Globus pallidus (tissue), 1 donor: ENCODE results near the gene NTM.
"Not testable (repeated sequence)": the region's sequence is repeated elsewhere in the genome, so short reads cannot be mapped to it uniquely, and the experiment has no call there.

ENCODE experiments used
- DNase-seq: peaks from one replicate; pipeline ENCODE4 v3.0.0-alpha.2; 2015; ENCODE audit warnings: low spot score

The NTM gene

DNA sequence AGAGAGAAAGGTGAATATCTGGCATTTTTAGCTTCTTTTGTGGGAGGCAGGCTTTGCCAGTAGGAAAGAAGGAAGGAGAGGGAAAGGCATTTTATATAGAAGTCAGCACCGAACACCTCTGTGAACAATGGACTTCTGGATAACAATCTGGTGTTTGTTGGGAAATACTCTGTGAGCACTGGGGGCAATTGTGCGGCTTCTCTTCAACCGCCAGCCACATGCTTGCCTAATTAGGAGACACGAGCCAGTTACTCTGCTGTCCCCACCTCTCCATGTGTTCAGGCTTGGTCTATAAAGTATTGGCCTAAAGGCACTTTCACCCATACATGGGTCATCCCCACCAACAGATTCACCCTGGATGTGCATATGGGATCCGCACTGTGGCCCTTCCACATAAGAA lies 523.6 kb downstream of the NTM start:
- no peak for DNase-seq

DNA sequence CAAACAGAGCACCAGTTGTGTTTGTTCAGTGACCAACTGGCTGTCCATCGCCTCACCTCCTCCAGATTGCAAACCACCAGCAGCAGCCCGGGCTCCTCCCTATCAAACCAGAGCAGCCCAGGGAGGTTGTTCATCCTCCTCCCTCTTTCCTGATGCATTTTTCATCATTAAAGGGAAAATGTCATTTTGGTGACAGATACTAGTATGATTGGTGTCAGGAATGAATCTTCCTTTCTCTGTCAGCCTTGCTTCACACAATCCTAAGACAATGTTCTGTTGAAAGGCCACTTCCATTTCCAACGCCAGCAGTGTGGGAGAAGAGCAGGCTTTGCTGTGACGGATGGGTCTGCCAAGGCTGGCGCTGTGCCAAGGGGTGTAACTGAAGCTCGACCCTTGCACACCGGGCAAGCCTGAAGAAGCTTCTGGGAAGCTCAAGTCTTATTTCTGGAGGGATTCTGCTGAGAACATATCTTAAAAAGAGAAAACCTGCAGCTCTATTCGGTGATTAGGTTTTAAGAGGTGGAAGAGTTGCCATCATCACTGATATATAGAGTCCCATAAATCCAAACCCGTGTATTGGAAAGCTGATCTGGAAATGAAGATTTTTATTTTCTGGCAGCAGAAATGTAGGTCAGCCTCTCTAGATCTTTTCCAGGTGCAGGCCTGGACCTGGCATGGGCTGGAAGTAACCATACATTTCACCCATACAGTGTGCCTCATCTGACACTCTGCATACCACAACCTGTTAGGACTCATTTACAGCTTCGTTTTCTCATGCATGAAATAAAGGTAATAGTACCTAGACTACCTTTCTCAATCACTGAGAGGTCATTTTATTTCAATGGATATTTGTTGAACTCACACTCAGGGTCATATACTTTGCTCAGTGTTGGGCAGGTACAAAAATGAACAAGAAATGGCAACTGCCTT lies 524.5 kb downstream of the NTM start:
- no peak for DNase-seq

DNA sequence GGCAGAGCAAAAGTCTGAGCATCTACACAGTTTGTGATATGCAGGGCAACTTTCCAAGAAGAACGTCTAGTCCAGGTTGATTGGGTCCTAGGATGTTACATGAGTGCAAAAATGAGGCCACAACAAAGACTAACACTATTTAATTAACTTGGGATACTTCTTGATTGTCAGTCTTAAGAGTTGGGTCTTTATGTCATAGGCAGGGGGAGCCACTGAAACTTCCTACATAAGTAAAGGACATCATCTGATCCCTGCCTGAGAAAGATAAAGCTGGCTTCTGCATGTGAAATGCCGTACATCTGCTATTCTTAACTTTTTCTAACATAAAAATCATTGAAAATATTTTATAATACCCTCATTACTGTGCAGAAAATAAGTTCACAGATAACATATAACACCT lies 525.5 kb downstream of the NTM start:
- no peak for DNase-seq

DNA sequence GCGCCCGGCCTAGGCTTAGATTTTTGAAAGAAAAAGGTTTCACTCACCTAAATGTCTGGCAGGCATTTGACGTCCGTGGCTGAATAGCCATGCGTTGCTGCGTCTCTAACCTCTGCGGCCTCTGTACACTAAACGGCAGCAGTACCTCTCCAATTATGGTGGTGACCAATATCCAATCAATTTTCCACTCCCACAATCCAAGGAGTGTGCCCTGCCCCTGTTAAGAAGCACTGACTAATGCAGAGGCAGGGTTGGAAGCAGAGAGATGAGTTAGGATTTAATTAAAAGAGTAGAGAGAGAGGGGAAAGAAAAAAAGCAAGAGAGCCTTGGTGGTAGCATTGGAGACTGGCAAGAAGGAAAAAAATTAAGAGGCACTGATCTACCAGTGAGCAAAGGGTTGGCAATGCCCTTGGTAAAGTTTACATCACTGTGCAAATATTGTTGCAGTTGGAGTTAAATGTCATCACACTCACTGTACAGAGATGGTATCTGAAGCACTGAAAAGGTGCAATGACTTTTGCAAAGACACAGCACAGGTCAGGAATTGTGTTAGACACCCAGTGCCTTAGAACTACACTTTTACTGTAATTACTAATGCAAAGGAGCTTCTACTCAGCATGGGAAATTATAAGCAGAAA lies 526.7 kb downstream of the NTM start:
- no peak for DNase-seq

DNA sequence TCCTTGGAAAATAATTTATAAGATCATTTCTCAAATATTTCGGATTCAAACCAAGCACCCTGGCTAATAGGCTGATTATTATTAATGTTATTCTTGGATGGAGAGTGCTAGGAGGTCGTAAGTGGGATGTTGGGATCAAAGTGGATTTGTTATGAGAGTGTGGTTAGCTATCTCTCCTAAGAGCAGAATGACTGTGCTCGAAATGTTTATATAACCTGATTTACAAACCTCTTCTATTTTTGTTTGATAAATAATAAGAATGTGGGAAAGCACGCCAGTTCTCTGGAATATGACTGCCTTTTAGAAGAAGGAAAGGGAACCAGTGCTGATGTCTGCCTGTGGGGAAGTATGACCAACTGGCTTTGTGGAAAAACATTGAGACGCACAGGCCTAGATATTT lies 527.5 kb downstream of the NTM start:
- DNase-seq = no peak

DNA sequence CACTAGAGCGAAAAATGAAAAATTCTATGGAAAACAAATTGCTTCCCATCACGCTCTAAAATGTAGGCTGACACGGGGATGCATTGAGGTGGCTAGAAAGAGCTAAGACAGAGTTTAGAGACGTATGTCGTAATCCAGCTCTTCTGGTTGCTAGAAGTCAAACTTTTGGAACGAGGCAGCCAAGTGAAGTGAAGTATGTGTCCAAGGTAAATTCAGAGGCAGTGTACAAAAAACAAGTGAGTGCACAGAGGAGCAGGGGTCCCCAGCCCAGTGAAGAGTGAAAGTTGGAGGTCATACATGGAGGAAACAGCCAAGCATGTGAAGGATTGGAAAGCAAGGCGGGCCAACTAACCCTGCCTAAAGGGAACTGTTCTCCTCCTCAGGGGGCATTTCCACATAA lies 528.5 kb downstream of the NTM start:
- DNase-seq = no peak

DNA sequence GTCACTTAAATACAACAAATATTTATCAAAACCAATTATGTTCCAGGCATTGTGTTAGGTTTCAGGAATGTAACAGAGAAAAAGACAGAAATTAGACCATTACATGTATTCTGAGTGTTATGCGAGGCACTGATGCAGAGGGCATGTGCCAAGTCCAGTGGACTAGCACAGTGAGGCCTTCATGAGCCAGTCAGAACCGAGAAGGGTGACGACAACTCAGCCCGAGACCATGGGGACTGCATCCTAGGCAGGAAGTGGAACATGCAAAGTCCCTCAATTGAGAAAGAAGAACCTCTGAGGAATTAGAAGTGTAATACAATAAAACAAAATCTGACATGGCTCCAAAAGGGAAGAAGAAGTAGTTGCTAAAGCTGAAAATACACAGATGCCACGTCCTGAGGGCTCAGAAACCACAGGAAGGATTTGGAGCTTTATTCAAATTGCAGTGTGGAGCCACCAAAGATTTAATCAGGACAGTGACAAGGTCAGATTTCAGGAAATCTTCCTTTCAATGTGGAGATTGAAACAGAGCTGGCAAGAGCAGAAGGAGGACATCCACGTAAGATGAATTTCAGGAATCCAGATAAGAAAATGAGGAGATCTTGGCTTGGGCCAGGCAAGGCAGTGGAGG lies 529.6 kb downstream of the NTM start:
- no peak for DNase-seq

DNA sequence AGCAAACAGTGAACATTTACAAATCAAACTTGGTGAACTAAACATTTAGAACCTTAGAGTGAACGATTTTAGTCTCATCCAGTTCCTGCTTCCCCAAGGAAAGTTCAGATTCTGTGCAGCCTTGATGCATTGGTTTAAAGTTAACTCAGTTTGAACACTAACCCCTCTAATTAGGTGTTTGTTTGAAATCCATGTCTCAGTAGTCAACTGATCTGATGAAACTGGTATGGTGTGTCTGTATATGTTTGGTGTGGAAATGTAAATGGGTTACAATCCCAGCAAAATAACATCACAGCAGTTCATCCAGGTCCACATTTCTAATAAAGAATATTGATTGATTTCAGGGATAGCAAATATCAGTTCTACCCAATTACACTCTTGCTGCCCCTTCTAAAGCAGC lies 532.0 kb downstream of the NTM start:
- DNase-seq = no peak

DNA sequence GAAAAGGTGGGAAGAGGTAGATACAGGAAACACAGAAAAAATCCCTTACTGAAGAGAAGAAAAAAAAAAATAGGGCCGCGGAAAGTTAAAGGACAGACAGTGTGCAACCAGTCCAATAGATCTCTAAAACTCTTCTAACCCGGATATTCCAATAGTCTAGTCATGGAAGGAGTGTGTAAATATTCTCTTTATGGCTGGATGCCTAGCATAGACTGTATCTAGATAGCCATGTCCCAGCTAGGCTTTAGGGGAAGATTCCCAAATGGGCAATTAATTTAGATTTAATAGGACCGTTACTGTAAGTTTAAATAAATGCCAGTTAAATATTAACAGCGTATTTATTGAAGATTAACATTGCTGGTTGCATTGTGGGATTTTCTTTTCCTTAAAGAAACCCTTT lies 532.7 kb downstream of the NTM start:
- no peak for DNase-seq

DNA sequence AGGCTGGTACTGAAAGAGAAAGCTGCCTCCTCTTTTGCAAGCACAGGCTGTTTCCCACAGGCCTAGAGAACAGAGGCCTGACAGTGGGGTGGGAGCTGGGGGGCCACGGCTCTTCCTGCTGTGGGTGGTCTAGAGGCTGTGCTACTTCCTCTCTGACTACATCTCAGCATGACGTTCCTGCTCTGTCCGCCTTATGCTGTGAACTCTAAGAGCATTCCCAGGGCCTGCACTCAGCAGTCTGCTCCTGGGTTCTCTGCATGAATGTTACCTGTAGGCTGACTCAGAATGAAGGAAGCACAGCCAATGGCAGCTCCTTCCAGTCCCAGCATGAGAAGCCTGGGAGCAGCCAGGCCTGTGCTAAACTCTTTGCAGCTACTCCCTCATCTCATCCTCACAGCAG lies 534.3 kb downstream of the NTM start:
- no peak for DNase-seq

DNA sequence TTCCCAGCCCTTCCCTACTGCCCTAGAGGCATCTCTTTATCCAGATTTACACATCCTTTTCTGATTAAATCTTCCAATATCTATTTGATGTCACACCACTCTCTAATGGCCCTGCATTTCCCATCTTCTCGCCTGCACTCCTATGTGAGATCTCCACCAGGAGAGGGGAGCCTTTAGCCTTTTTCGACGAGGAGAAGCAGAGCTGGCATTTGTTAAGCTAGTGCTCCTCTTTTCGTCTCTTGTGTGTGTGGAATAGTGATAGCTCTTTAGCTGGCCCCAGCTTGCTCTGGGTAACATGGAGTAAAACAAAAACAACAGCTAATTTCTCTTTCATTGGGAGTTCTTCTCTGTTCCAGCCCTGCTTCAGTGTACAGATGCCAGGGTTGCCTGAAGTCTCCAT lies 536.5 kb downstream of the NTM start:
- DNase-seq = peak; percentile 46

DNA sequence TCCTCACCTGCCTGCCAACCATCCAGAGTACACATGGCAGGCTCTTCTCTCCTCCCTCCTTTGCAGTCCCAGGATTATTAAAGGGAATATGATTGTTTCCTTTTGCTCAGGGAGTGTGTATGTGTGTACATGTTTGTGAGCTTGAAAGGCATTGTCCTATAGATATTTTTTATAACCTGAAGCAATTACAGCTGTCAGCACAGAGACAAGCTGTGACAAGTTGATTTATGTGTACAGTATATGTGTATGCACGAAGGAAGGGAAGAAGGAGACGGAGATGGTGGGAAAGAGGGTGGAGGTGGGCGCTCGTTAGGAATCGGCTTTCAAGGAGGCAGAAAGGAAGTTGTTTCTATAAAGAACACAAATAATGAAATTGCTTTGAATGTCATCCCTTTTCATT lies 537.0 kb downstream of the NTM start:
- no peak for DNase-seq

DNA sequence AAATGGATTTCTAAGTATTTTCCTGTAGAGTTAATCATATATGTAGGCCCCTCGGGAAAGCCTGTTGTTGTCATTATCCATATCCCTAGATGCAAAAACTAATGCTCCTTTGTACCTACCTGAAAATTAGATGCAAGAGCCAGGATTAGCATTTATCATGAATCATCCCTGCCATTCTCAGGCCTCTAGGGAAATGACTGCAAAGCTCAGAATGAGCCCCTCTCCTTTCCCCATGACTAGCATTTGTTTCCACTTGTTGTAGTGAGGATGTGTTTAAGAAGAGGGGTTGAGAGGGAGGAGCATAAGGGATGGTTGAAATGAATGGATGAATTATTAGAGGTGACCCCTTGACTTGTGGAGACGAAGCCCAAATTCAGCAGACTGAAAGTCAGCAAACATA lies 537.9 kb downstream of the NTM start:
- no peak for DNase-seq

DNA sequence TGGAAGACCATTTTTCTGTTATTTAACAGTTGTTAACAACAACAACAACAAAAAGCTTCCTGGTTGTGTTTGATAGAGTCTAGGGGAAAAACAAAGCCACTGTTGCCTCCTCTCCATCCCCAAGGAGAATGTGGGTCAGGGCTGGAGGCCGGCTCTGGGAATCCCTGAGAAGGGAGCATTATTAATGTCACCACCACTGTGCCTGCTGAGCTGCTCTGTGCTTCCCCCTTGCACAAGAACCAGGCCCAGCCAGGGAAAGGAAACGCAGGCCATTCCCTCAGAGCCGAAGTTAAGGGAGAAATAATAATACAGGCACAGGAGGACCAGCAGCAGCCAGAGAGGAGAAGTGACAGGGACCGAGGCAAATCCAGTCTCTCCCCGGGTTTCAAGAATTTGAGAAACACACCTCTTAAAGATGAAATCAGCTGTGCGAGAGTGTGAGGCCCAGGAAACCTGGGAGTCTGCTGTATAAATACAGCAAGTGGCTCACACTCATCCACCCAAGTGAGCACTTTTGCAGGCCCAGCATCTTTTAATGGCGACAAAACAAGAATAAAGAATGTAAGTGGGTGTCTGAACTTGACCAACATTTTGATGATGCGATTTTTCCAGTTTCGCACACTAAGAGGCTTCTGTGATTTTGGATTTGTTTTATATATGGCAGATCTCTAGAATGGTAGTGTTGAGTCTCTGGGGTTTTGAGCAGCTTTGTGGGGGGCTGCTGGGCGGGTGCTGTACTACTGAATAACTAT lies 539.2 kb downstream of the NTM start:
- no peak for DNase-seq

DNA sequence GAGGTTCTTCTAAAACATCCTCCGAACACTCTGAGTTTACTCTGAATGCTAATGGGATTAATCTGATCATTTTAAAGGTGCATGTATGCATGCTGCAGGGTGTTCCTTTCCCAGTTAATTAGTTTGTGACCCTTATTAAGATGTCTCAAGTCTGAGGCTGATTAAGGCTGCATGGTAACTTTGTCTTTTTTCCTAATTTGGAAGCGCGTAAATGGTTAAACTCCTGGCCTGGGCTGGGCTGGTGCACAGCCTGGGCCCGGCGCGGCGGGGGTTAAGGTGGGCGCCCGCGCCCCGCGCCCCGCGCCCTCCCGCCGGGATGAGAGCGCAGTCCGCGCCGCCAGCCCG lies 539.7 kb downstream of the NTM start:
- DNase-seq = no peak

DNA sequence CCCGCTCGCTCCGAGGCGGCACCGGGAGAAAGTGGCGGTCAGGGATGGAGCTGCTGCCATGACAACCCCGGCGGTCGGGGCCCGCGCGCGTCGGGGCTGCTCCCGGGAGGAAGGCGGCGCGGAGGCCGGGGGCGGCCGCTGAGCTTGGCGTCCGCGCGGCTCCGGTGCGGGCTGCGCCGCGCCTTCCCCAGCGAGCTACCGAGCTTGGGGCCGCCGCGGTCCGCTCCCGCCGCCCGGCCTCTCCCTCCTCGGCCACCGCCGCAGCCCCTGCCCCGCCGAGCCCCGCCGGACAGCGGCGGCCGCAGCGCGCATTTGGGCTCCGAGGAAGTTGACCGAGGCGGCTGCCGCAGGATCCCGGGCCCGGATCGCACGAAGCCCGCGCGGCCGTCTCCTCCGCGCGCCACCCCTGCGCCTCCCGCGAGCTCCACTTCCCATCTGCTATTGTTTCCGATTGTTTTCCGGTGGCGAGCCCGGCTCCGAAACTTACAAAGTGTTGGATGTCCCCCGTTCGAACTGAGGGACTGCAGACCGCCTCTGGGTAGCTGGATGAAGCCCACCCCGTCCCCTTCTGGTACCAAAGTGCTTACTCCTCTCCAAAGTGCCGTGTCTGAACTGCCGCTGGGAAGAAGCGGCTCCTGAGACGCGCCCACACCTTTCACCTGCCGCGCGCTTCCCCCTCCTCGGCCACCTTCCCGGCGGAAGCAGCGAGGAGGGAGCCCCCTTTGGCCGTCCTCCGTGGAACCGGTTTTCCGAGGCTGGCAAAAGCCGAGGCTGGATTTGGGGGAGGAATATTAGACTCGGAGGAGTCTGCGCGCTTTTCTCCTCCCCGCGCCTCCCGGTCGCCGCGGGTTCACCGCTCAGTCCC lies 540.3 kb downstream of the NTM start:
- DNase-seq = no peak

DNA sequence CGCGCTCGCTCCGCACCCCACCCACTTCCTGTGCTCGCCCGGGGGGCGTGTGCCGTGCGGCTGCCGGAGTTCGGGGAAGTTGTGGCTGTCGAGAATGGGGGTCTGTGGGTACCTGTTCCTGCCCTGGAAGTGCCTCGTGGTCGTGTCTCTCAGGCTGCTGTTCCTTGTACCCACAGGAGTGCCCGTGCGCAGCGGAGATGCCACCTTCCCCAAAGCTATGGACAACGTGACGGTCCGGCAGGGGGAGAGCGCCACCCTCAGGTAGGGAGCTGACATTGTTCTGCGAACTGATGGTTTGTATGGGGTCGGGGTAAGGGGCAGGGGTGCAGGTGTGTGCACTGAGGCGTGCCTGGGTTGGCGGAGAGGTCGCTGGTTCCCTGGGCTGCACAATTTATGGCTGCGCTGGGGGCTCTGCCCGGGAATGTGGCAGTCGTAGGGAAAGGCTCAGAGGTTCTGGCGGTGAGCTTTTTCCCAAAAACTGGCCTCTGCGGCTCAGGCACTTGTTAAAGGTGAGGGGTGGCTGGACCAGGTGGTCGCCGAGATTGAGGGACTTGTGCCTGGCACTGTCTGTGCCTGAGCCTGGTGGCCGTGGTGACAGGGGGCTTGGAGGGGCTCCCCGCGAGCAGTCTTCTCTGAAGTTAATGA lies 541.1 kb downstream of the NTM start:
- DNase-seq = not testable (repeated sequence)

DNA sequence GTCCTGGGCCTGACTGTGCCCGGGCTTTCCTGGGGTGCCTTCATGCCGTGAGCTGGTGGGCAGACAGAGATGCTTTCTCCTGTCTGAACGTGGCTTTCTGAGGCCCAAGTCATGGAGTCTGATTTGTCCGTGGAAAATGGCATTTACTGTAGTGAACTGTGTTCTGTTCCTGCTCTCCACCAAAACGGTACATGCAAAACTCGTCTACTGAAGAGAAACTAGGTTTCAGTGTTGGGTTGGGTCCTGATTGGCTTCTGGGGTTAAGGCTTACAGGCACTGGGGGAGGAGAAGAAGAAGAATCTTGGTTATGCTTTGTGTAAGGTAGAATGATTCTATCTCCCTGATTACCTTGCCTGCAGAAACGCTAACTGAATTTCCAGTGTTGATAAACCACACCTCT lies 541.7 kb downstream of the NTM start:
- DNase-seq = no peak

DNA sequence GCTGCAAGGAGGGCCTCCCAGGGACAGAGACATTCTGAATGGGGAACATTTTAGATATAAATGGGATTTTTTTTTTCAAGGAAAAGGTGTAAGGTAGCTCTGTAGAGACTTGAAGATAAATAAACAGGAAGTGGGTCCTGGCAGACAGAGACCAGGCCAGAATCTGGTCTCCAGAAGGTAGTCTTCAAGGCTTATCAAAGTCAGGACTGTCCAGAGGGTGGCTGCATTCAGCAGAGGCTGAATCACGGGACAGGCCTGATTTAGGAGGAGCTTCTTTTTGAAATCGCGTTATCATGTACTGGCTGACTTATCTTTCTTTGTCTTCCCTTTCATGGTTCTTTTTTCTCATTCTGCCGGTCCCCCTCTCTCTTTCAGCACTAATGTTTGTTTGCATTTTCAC lies 542.9 kb downstream of the NTM start:
- DNase-seq = no peak

DNA sequence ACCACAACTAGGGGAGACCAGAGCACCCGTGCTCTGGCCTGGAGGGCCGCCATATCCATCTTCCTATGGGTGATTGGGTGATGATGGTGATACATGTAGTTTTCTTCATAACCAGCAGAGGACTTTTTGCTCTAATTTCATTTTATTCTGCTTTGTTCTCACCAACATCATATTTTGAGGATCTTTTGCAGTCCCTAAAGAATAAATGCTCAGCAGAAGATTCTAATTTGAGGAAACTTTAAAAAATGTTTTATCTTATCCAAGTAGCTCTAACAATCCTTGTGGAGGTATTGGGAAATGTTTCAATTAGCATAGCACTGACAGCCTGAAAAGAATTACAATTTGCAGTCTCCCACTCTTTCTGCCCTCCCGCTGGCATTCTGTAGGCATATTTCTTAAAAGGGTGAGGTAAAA lies 544.0 kb downstream of the NTM start:
- DNase-seq = no peak

DNA sequence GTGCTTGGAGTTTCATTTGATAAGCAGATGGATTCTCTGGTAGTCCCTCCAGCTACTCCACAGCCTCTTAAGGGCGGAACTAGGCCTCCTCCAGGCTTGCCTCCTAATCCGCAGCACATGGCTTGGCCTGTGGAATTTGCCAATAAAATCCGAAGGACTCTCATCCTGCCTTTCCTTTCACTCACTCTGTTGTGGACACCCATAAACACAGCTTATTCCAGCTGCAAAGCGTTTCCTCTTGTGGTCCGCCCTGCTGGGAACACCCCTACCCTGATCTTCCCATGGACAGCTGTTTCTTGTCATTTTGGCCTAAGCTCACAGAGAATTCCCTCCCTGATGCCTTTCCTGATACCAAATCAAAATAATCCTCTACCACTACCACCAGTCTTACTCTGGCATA lies 546.2 kb downstream of the NTM start:
- DNase-seq = no peak
